Activated T-cell treated with anti-CD3 and anti-CD28 coated beads for 24 hours (primary cell): Measurements from ENCODE around the gene GRIK4.

Experiments
- DNase-seq: peaks from one replicate; pipeline ENCODE4 v3.0.0-alpha.2; 2020; ENCODE audit warnings: low read depth

GRIK4 gene

GRCh38 chr11:120526241-120526640, 14.7 kb downstream of the GRIK4 start:
- DNase-seq: no peak

GRCh38 chr11:120527111-120527761, 15.7 kb downstream of the GRIK4 start:
- no peak for DNase-seq

GRCh38 chr11:120528749-120529148, 17.2 kb downstream of the GRIK4 start:
- DNase-seq: no peak

- DNase-seq: no peak
Observed at GRCh38 chr11:120529214-120529613, 17.7 kb downstream of the GRIK4 start.

GRCh38 chr11:120529911-120530310, 18.4 kb downstream of the GRIK4 start:
- no peak for DNase-seq

GRCh38 chr11:120532082-120532831, 20.7 kb downstream of the GRIK4 start:
- no peak for DNase-seq

GRCh38 chr11:120532832-120533196, 21.3 kb downstream of the GRIK4 start:
- no peak for DNase-seq

GRCh38 chr11:120536091-120536796, 24.7 kb downstream of the GRIK4 start:
- no peak for DNase-seq

GRCh38 chr11:120536797-120537169, 25.2 kb downstream of the GRIK4 start:
- DNase-seq: no peak

GRCh38 chr11:120537996-120538395, 26.4 kb downstream of the GRIK4 start:
- no peak for DNase-seq

GRCh38 chr11:120538707-120539106, 27.2 kb downstream of the GRIK4 start:
- no peak for DNase-seq

- DNase-seq: no peak
Observed at GRCh38 chr11:120539667-120540369, 28.3 kb downstream of the GRIK4 start.

GRCh38 chr11:120540744-120541465, 29.4 kb downstream of the GRIK4 start:
- DNase-seq: no peak

- no peak for DNase-seq
Observed at GRCh38 chr11:120543521-120544215, 32.1 kb downstream of the GRIK4 start.

GRCh38 chr11:120545813-120546212, 34.3 kb downstream of the GRIK4 start:
- no peak for DNase-seq

- DNase-seq: no peak
Observed at GRCh38 chr11:120546312-120547205, 35.0 kb downstream of the GRIK4 start.

- no peak for DNase-seq
Observed at GRCh38 chr11:120547316-120547715, 35.8 kb downstream of the GRIK4 start.

- no peak for DNase-seq
Observed at GRCh38 chr11:120547811-120548681, 36.5 kb downstream of the GRIK4 start.

GRCh38 chr11:120548682-120549209, 37.2 kb downstream of the GRIK4 start:
- DNase-seq: no peak
